ENCODE results near the gene F2. TPM values are rescaled to one million over a fixed set of nuclear protein-coding genes. Genes with fewer than 3 reads are reported as not detected.

F2 gene
- total RNA-seq, 1 experiment from 2014 or later: 0.47 TPM

DNA sequence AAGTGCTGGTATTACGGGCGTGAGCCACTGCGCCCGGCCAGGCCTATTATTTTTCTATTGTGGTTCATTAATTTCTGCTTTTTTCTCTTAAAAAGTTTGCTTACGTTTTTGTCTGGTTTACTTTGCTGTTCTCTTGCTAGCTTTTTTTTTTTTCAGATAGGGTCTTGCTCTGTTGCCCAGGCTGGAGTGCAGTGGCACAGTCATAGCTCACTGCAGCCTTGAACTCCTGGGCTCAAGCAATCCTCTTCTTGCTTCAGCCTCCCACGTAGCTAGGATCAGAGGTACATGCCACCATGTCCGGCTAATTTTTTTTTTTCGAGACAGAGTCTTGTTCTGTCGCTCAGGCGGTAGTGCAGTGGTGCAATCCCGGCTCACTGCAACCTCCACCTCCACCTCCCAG, 18.7 kb downstream of the F2 start:
- BruUV-seq (replicated peaks): no TSS peak
- no peaks in the 10 kb centered on the region for H3K79me2 ChIP-seq (ENCODE audit: insufficient read depth, low read length)
- no peaks in the 10 kb centered on the region for H3K9me2 ChIP-seq (ENCODE audit: insufficient read depth)
- H3K27ac ChIP-seq (ENCODE audit: low read depth, low read length): no peak overlapping the region
- H3K4me3 ChIP-seq (replicated peaks in 1 of 2; ENCODE audit: low read depth in 1 of 2, low read length in 2 of 2): no peak overlapping the region
- H3K4me1 ChIP-seq (ENCODE audit: control insufficient read depth in 1 of 2, insufficient read depth in 2 of 2, low read length in 2 of 2): no peaks in the 10 kb centered on the region
- ATAC-seq (no peak), DNase-seq (ENCODE audit: low read depth, low spot score) (no peak)
- POLR2A ChIA-PET: no interaction called here
- no peak for TF ChIP-seq JUND (IDR thresholded peaks at IDR 0.05)
- TF ChIP-seq CBX3 (IDR thresholded peaks at IDR 0.05; ENCODE audit: low read depth): no peak
- TF ChIP-seq ATF3 (IDR thresholded peaks at IDR 0.05): no peak
- TF ChIP-seq TCF7L2 (IDR thresholded peaks at IDR 0.05; ENCODE audit: borderline replicate concordance, extremely low read depth, insufficient read depth, insufficient read length): no peak
- no peak for TF ChIP-seq CEBPB (IDR thresholded peaks at IDR 0.05; ENCODE audit: low read depth)
- intact Hi-C loops (cut with micrococcal nuclease): no loop called here
- H2AFZ ChIP-seq (ENCODE audit: low read depth, low read length, poor library complexity, severe bottlenecking): no peak overlapping the region
- no peak overlapping the region for H3K4me2 ChIP-seq (ENCODE audit: low read length)
- H3K36me3 ChIP-seq (ENCODE audit: control insufficient read depth in 1 of 2, insufficient read depth in 2 of 2, low read length in 2 of 2): peaks cover 17 to 18% of the 10 kb centered on the region in 2 experiments; a peak in 3 of 4 replicates
- CTCF ChIA-PET: no interaction called here
- RAD21 ChIA-PET (ENCODE audit: low non-redundant PET in 1 of 2, low total read pairs in 2 of 2, uncharacterized antibody in 2 of 2, unreplicated experiment in 2 of 2): no interaction called here
- H3K9me3 ChIP-seq (ENCODE audit: control insufficient read depth in 1 of 2, insufficient read depth in 1 of 2, low read depth in 1 of 2, low read length in 2 of 2): no peaks in the 10 kb centered on the region
- H3K27me3 ChIP-seq (ENCODE audit: insufficient read depth, low read length): no peaks in the 10 kb centered on the region
- no peak overlapping the region for H3K9ac ChIP-seq (ENCODE audit: low read length)
- no peaks in the 10 kb centered on the region for H4K20me1 ChIP-seq (ENCODE audit: insufficient read depth)

DNA sequence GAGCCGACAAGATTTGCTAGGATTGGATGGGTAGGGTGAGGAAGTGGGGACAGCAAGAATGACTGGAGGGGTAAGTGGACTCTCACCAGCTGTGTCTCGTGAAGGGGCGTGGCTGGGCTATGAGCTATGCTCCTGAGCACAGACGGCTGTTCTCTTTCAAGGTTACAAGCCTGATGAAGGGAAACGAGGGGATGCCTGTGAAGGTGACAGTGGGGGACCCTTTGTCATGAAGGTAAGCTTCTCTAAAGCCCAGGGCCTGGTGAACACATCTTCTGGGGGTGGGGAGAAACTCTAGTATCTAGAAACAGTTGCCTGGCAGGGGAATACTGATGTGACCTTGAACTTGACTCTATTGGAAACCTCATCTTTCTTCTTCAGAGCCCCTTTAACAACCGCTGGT, 19.9 kb downstream of the F2 start:
- ChIA-PET CTCF (no interaction called here), POLR2A (no interaction called here), RAD21 (ENCODE audit: low non-redundant PET in 1 of 2, low total read pairs in 2 of 2, uncharacterized antibody in 2 of 2, unreplicated experiment in 2 of 2) (no interaction called here)
- no peak for DNase-seq (ENCODE audit: low read depth, low spot score)
- H3K9me2 ChIP-seq (ENCODE audit: insufficient read depth): no peaks in the 10 kb centered on the region
- H2AFZ ChIP-seq (ENCODE audit: low read depth, low read length, poor library complexity, severe bottlenecking): no peak overlapping the region
- no peak overlapping the region for H3K4me3 ChIP-seq (replicated peaks in 1 of 2; ENCODE audit: low read depth in 1 of 2, low read length in 2 of 2)
- H3K9me3 ChIP-seq (ENCODE audit: control insufficient read depth in 1 of 2, insufficient read depth in 1 of 2, low read depth in 1 of 2, low read length in 2 of 2): no peaks in the 10 kb centered on the region
- TF ChIP-seq ATF3 (IDR thresholded peaks at IDR 0.05) (no peak), ELF1 (IDR thresholded peaks at IDR 0.05; ENCODE audit: borderline replicate concordance, low read depth) (no peak), SIN3A (IDR thresholded peaks at IDR 0.05; ENCODE audit: low read depth) (no peak)
- H4K20me1 ChIP-seq (ENCODE audit: insufficient read depth): no peaks in the 10 kb centered on the region
- H3K27me3 ChIP-seq (ENCODE audit: insufficient read depth, low read length): no peaks in the 10 kb centered on the region
- no TSS peak for BruUV-seq (replicated peaks)
- H3K27ac ChIP-seq (ENCODE audit: low read depth, low read length): no peak overlapping the region
- no peaks in the 10 kb centered on the region for H3K79me2 ChIP-seq (ENCODE audit: insufficient read depth, low read length)
- H3K9ac ChIP-seq (ENCODE audit: low read length): no peak overlapping the region
- intact Hi-C loops (cut with micrococcal nuclease): no loop called here
- H3K4me1 ChIP-seq (ENCODE audit: control insufficient read depth in 1 of 2, insufficient read depth in 2 of 2, low read length in 2 of 2): no peaks in the 10 kb centered on the region
- peaks cover 28% of the 10 kb centered on the region in 2 experiments for H3K36me3 ChIP-seq (ENCODE audit: control insufficient read depth in 1 of 2, insufficient read depth in 2 of 2, low read length in 2 of 2)
- no peak overlapping the region for H3K4me2 ChIP-seq (ENCODE audit: low read length)
- ATAC-seq: peak; percentile 13; the same call in 1 of the 2 replicates
